ENCODE measurements around the gene PRPS1.

PRPS1 gene

DNA sequence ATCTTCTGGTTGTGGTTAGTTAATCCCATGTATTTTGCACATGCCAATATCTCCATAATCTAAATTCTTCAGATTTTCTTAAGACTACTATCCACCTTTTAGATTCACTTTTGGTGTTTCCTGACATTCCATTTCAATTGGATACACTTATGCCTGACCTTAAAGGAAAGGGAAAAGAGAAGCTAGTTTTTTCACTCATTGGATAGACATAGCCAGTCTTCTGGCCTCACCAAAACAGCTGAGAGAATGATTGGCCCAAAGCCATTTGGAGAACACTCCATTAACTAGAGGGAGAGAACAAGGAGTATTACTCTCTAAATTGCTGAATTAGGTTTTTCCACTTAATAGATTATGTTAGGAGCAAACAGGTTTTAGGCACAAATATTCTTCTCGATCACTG lies 4.0 kb downstream of the PRPS1 start:
- Histone ChIP-seq H3K27me3 (ENCODE audit: control insufficient read depth, insufficient read depth, low read length) (no peaks in the 10 kb centered on the region), H3K36me3 (ENCODE audit: control insufficient read depth, insufficient read depth, low read length) (peaks cover 4% of the 10 kb centered on the region), H3K9me3 (ENCODE audit: control insufficient read depth, insufficient read depth, low read length) (no peaks in the 10 kb centered on the region), H3K4me3 (ENCODE audit: low read depth, low read length) (no peak overlapping the region), H3K9ac (ENCODE audit: low read depth, low read length) (no peak overlapping the region), H3K4me1 (ENCODE audit: control insufficient read depth, insufficient read depth, low read length) (peaks cover 9% of the 10 kb centered on the region)

DNA sequence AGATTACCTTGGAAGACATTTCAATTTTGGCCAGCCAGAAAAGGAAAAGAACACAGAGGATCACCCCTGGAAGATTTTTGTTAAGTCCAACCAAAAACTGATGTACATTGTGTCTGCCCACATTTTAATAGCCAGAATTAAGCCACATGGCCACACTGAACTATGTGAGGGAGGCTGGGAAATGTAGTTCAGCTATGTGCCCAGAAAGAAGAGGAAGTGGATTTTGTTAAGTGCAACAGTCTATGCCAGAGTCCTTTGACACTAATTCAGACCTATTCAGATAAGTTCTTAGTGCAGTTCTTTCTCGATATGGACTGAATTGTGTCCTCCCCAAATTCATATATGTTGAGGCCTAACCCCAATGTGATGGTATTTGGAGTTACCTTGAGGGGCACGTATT lies 18.4 kb downstream of the PRPS1 start:
- Histone ChIP-seq H3K4me3 (ENCODE audit: low read depth, low read length) (no peak overlapping the region), H3K9me3 (ENCODE audit: control insufficient read depth, insufficient read depth, low read length) (no peaks in the 10 kb centered on the region), H3K36me3 (ENCODE audit: control insufficient read depth, insufficient read depth, low read length) (peaks cover 35% of the 10 kb centered on the region), H3K27me3 (ENCODE audit: control insufficient read depth, insufficient read depth, low read length) (no peaks in the 10 kb centered on the region), H3K4me1 (ENCODE audit: control insufficient read depth, insufficient read depth, low read length) (no peaks in the 10 kb centered on the region), H3K9ac (ENCODE audit: low read depth, low read length) (no peak overlapping the region)

DNA sequence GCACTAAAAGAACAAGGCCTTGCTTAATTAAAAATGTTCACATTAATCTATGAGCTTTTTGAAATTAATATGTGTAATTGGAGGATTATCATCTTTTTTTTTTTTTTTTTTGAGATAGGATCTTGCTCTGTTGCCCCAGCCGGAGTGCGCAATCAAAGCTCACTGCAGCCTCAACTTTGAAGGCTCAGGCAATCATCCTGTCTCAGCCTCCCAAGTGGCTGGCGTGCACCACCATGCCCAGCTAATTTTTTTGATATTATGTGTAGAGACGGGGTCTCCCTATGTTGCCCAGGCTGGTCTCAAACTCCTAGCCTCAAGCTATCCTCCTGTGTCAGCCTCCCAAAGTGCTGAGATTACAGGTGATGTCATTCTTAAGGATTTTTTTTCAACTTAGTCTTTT lies 20.0 kb downstream of the PRPS1 start:
- Histone ChIP-seq H3K9me3 (ENCODE audit: control insufficient read depth, insufficient read depth, low read length) (no peaks in the 10 kb centered on the region), H3K36me3 (ENCODE audit: control insufficient read depth, insufficient read depth, low read length) (peaks cover 33% of the 10 kb centered on the region), H3K4me1 (ENCODE audit: control insufficient read depth, insufficient read depth, low read length) (no peaks in the 10 kb centered on the region), H3K4me3 (ENCODE audit: low read depth, low read length) (no peak overlapping the region), H3K9ac (ENCODE audit: low read depth, low read length) (no peak overlapping the region), H3K27me3 (ENCODE audit: control insufficient read depth, insufficient read depth, low read length) (no peaks in the 10 kb centered on the region)

DNA sequence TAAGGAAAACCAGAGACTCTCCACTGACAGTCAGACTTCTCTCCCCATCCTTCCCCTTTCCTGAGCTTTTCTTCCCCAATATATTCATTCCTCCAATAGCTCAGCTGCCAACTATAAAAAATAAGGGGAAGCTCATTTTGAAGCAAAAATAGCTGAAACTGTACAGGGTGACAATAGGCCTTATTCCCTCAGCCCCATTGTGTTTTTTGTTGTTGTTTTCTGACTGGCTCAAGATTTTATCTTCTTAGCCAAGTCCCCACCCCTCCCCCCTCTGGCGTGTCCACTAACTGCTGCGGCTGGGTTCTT lies 26.2 kb downstream of the PRPS1 start:
- no peak overlapping the region for H3K4me3 ChIP-seq (ENCODE audit: low read depth, low read length)

DNA sequence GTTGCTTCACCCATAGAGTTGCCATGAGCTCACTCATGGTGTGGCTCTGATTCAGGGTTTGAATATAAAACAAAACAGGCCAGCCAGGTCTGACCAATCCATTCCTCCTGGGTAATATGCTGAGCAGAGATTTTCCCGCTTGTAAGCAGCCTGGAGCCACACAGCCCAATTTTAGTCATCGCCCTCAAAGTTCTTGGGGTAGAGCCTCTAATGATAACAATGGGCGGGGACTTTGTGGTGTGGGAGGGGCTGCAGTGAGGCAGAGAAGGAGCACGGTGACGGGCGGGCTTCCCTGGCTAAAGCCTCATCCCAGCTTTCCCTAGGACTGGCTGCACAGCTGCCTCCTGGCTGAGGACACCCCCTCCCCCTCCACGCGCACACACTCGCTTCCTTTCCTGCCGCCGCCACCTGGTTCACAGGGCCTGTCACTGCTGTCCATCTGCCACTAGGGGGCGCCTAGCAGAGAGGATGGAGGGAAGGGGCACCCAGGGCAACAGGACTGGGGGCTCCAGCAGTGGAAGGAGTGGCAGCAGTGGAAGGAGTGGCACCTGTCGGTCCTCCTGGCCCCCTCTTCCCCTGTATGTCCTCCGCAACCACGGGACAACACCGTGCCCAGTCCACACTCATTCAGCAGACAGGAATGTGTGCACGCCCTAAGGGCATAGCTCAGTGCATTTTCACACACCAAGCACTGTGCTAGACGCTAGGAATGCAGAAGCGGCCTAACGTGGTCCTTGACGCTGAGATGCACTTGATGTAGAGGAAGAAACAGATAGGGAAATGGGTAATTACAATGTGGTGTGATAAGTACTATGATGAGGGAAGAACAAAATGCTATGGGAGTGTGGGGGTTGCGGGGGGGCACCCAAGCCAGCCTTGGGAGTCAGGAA lies 26.8 kb downstream of the PRPS1 start:
- H3K9ac ChIP-seq (ENCODE audit: low read depth, low read length): no peak overlapping the region
- no peaks in the 10 kb centered on the region for H3K27me3 ChIP-seq (ENCODE audit: control insufficient read depth, insufficient read depth, low read length)
- peaks cover 5% of the 10 kb centered on the region for H3K4me1 ChIP-seq (ENCODE audit: control insufficient read depth, insufficient read depth, low read length)
- H3K4me3 ChIP-seq (ENCODE audit: low read depth, low read length): peak overlapping the region; percentile 35
- peaks cover 11% of the 10 kb centered on the region for H3K36me3 ChIP-seq (ENCODE audit: control insufficient read depth, insufficient read depth, low read length)
- H3K9me3 ChIP-seq (ENCODE audit: control insufficient read depth, insufficient read depth, low read length): no peaks in the 10 kb centered on the region

More for the DNA sequence above, 26.2 kb downstream of the PRPS1 start:
- Histone ChIP-seq H3K9me3 (ENCODE audit: control insufficient read depth, insufficient read depth, low read length) (no peaks in the 10 kb centered on the region), H3K9ac (ENCODE audit: low read depth, low read length) (peak overlapping the region; percentile 12), H3K4me1 (ENCODE audit: control insufficient read depth, insufficient read depth, low read length) (peaks cover 5% of the 10 kb centered on the region), H3K27me3 (ENCODE audit: control insufficient read depth, insufficient read depth, low read length) (no peaks in the 10 kb centered on the region), H3K36me3 (ENCODE audit: control insufficient read depth, insufficient read depth, low read length) (peaks cover 11% of the 10 kb centered on the region)

DNA sequence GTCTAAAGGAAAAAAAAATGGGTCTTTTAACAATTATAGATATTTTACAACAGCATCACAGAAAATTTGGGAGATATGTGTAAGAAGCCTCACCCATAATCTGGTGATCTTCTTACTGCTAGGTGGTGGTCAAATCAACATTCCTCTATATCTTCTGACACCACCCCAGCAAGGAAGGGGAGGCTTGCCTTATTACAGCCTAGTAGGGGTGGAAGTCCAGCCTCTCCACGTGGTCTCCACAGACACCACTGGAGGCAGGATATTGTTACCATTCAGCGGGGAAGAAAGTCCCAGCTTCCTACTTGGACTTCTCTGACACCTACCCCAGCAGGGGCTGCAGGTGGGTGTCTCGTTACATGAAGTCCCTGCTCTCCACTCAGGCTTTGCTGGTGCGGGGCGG lies 28.7 kb downstream of the PRPS1 start:
- Histone ChIP-seq H3K4me3 (ENCODE audit: low read depth, low read length) (no peak overlapping the region), H3K9ac (ENCODE audit: low read depth, low read length) (no peak overlapping the region), H3K4me1 (ENCODE audit: control insufficient read depth, insufficient read depth, low read length) (peaks cover 5% of the 10 kb centered on the region), H3K27me3 (ENCODE audit: control insufficient read depth, insufficient read depth, low read length) (no peaks in the 10 kb centered on the region), H3K9me3 (ENCODE audit: control insufficient read depth, insufficient read depth, low read length) (no peaks in the 10 kb centered on the region), H3K36me3 (ENCODE audit: control insufficient read depth, insufficient read depth, low read length) (peaks cover 10% of the 10 kb centered on the region)

DNA sequence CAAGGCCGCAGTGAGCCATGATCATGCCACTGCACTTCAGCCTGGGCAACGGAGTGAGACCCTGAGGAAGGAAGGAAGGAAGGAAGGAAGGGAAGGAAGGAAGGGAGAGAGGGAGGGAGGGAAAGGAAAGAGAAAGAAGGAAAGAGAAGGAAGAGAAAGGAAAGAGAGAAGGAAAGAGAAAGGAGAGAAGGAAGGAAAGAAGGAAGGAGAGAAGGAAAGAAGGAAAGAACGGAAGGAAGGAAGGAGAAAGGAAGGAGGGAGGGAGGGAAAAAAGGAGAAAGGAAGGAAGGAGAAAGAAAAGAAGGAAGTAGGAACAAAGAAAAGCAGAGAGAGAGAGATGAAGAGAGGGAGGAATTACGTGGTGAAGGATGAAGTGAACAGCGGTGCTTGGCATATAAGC lies 30.4 kb downstream of the PRPS1 start:
- H3K36me3 ChIP-seq (ENCODE audit: control insufficient read depth, insufficient read depth, low read length): no peaks in the 10 kb centered on the region
- H3K9me3 ChIP-seq (ENCODE audit: control insufficient read depth, insufficient read depth, low read length): no peaks in the 10 kb centered on the region
- peaks cover 9% of the 10 kb centered on the region for H3K4me1 ChIP-seq (ENCODE audit: control insufficient read depth, insufficient read depth, low read length)
- no peak overlapping the region for H3K9ac ChIP-seq (ENCODE audit: low read depth, low read length)
- H3K4me3 ChIP-seq (ENCODE audit: low read depth, low read length): no peak overlapping the region
- H3K27me3 ChIP-seq (ENCODE audit: control insufficient read depth, insufficient read depth, low read length): no peaks in the 10 kb centered on the region

DNA sequence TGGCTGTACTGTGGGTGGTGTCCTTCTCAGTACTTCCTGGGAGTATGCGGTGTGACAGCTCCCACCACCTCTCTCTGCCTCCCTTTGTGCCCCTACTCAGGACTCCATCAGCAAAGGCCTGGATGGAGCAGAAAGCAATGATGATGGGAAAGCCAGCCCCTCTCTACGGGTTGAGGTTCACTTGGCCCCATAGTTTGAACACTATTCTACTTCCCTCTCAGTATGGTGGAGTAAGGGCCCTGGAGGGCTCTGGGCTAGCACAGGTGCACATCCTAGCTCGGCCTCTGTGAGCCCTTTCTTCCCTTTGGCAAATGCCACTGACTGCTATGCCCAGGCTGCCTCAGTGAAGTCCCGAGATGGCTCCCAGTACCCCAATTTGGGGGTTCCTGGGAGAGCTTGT lies 31.0 kb downstream of the PRPS1 start:
- no peaks in the 10 kb centered on the region for H3K36me3 ChIP-seq (ENCODE audit: control insufficient read depth, insufficient read depth, low read length)
- H3K9me3 ChIP-seq (ENCODE audit: control insufficient read depth, insufficient read depth, low read length): no peaks in the 10 kb centered on the region
- no peak overlapping the region for H3K4me3 ChIP-seq (ENCODE audit: low read depth, low read length)
- peaks cover 9% of the 10 kb centered on the region for H3K4me1 ChIP-seq (ENCODE audit: control insufficient read depth, insufficient read depth, low read length)
- H3K27me3 ChIP-seq (ENCODE audit: control insufficient read depth, insufficient read depth, low read length): no peaks in the 10 kb centered on the region
- no peak overlapping the region for H3K9ac ChIP-seq (ENCODE audit: low read depth, low read length)

DNA sequence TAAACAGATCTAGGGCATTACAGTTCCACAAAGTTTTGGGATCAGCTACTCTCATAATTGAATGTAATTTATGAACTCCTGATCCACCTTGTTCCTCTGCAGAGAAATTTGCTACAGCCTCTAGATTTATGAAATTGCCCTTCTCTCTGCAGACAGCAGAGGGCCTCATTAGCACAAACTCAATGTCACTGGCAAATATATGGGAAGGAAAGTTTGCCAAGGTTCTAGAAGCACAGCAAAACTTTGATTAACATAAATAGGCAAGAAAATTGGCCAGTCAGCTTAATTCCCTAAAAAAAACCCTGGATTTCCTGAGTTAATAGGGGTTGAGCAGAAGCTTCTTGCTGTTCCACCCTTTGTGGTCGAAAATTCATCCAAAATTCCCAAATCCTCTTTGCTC lies 31.5 kb downstream of the PRPS1 start:
- Histone ChIP-seq H3K36me3 (ENCODE audit: control insufficient read depth, insufficient read depth, low read length) (no peaks in the 10 kb centered on the region), H3K9me3 (ENCODE audit: control insufficient read depth, insufficient read depth, low read length) (no peaks in the 10 kb centered on the region), H3K27me3 (ENCODE audit: control insufficient read depth, insufficient read depth, low read length) (no peaks in the 10 kb centered on the region), H3K4me3 (ENCODE audit: low read depth, low read length) (no peak overlapping the region), H3K9ac (ENCODE audit: low read depth, low read length) (no peak overlapping the region), H3K4me1 (ENCODE audit: control insufficient read depth, insufficient read depth, low read length) (peaks cover 5% of the 10 kb centered on the region)

DNA sequence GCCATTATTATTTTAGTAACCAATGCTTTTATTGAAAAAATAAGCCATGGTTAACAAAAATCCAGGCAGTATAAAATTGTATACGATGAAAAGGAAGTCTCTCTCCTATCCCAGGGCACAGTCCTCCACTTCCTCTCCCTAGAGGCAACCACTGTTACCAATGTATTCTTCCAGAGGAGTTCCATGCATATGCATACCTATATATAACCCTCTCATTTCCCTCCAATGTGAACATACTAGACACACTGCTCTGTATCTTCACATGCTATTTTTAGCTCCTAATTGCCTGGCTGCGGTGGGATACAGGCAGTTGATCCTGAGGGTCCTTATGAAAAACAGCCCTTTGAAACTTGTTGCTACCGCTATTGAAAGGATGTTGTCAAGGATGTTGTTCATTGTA lies 33.8 kb downstream of the PRPS1 start:
- Histone ChIP-seq H3K27me3 (ENCODE audit: control insufficient read depth, insufficient read depth, low read length) (no peaks in the 10 kb centered on the region), H3K9ac (ENCODE audit: low read depth, low read length) (no peak overlapping the region), H3K9me3 (ENCODE audit: control insufficient read depth, insufficient read depth, low read length) (no peaks in the 10 kb centered on the region), H3K4me3 (ENCODE audit: low read depth, low read length) (no peak overlapping the region), H3K36me3 (ENCODE audit: control insufficient read depth, insufficient read depth, low read length) (no peaks in the 10 kb centered on the region), H3K4me1 (ENCODE audit: control insufficient read depth, insufficient read depth, low read length) (peaks cover 4% of the 10 kb centered on the region)

DNA sequence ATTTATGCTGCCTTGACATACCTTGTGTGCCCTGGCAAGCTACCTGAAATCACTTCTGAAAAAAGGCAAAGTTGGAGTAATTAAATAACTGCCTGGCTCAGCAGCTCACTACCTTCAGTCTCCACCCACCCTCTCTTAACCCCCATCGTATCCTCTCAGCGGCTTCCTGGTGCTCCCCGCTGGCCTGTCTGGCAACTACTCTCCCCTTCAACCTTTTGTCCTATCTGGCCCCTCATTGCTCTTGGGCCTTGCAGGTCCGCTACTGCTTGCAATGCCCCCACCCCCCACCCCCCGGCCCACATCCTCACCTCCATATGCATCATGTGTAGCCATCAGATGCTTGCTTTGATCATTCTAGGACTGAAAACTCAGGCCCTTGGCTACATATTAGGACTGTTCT lies 34.5 kb downstream of the PRPS1 start:
- Histone ChIP-seq H3K4me1 (ENCODE audit: control insufficient read depth, insufficient read depth, low read length) (peaks cover 4% of the 10 kb centered on the region), H3K9me3 (ENCODE audit: control insufficient read depth, insufficient read depth, low read length) (no peaks in the 10 kb centered on the region), H3K4me3 (ENCODE audit: low read depth, low read length) (no peak overlapping the region), H3K27me3 (ENCODE audit: control insufficient read depth, insufficient read depth, low read length) (no peaks in the 10 kb centered on the region), H3K9ac (ENCODE audit: low read depth, low read length) (no peak overlapping the region), H3K36me3 (ENCODE audit: control insufficient read depth, insufficient read depth, low read length) (no peaks in the 10 kb centered on the region)

DNA sequence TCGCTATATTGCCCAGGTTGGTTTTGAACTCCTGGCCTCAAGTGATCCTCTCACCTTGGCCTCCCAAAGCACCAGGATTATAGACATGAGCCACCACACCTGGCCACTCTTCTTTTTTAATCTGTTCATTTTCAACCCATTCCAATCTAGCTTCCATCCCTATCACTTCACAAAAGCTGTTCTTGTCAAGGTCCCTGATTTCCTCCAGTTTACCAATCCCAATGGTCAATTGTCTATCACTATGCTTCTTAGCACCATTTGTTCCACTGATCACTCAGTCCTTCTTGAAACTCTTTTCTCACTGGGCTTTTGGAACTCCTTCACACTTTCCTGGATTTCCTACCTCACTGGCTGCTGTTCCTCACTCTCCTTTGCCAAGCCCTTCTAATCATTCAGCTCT lies 38.6 kb downstream of the PRPS1 start:
- H3K4me3 ChIP-seq (ENCODE audit: low read depth, low read length): no peak overlapping the region
- H3K27me3 ChIP-seq (ENCODE audit: control insufficient read depth, insufficient read depth, low read length): no peaks in the 10 kb centered on the region
- H3K4me1 ChIP-seq (ENCODE audit: control insufficient read depth, insufficient read depth, low read length): peaks cover 5% of the 10 kb centered on the region
- H3K9ac ChIP-seq (ENCODE audit: low read depth, low read length): no peak overlapping the region
- H3K36me3 ChIP-seq (ENCODE audit: control insufficient read depth, insufficient read depth, low read length): no peaks in the 10 kb centered on the region
- no peaks in the 10 kb centered on the region for H3K9me3 ChIP-seq (ENCODE audit: control insufficient read depth, insufficient read depth, low read length)

Data from iPS-15b (cell line).